GM19397 (cell line): ENCODE measurements around the gene NTRK2.

Source experiments
- ATAC-seq: cut with Tn5 transposase; IDR thresholded peaks from one replicate; pipeline ENCODE4 v1.9.1; 2021; ENCODE audit warnings: mild to moderate bottlenecking, moderate library complexity; ENCODE audit not compliant: unreplicated experiment

NTRK2 gene

DNA sequence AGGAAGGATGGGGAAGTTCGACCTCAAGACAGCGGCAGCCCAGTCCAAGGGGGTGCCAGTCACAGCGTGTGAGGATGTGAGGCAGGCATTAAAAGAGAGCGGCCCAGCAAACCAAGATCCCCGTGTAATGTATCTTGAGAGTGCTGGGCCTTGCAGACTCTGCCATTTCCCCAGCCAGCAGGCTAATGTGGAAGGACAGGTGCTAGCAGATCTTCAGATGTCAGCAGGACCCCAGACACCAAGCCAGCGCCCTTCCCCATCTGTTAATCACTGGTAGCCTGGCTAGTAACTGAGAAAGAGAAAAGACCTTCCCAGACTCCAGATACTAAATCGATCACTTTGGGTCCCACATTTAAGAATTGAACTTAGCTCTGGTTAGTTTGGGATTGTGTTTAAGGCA lies 62.2 kb downstream of the NTRK2 start:
- no peak for ATAC-seq

DNA sequence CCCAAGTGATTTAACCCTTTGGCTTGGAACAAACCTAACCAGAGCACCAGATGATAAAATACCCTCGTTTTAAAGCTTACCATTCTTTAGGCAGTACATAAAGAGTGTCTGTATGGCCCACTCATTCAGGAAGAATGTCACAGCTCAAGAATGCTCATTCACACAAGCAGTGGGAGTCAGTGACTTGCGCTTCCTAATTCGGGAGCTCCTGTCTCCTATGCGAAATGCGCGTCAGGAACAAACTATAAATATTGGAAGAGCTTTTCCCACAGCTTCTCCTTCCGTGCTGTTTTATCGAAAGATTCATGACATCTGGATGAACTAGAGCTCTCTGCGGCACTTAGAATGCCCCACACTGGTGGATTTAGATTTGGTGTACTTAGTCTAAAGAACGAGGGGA lies 66.6 kb downstream of the NTRK2 start:
- no peak for ATAC-seq

- no peak for ATAC-seq
Measured at GRCh38 chr9:84736536-84736935, 67.0 kb downstream of the NTRK2 start.

DNA sequence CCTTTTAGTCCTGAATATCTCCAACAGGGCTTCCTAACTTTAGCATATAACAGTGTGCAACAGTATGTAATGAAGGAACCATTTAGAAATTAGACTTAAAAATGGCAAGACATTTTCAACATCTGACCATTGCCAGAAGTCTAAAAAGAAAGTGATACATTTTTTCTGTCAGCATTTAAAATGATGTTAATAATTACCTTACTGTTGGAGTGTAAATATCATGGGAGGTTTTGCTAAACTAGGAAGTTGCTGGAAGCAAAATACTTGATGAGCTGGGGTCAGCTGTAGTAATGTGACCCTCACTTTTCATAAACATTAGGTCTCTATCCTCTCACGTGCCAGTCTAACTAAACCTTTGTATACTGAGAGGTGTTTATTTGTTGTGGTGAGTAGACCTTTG lies 68.8 kb downstream of the NTRK2 start:
- no peak for ATAC-seq

GRCh38 chr9:84742261-84742660 lies 72.7 kb downstream of the NTRK2 start:
- no peak for ATAC-seq

- ATAC-seq, result no peak
Measured at GRCh38 chr9:84744195-84744594, 74.7 kb downstream of the NTRK2 start.

- no peak for ATAC-seq
Measured at GRCh38 chr9:84744726-84745125, 75.2 kb downstream of the NTRK2 start.

DNA sequence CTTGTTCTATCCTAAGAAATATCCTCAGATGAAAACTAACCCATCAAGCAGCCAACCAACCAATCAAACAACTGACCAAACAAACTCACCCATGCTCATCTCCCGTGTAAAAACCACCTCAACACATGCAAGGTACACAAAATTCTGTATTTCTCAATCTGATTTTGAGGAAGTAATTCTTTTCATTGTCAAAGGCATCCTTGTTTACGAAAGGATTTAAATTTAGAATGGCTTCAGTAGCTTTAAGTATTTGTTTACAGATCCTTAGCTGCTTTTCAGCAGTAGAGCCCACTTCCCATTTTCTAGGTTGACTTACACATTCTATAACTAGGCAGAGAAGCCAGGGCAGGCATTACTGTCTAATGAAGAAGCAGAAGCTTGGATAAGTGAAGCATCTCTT lies 78.6 kb downstream of the NTRK2 start:
- ATAC-seq, result peak; percentile 66

GRCh38 chr9:84750152-84750865 lies 80.8 kb downstream of the NTRK2 start:
- ATAC-seq, result no peak

DNA sequence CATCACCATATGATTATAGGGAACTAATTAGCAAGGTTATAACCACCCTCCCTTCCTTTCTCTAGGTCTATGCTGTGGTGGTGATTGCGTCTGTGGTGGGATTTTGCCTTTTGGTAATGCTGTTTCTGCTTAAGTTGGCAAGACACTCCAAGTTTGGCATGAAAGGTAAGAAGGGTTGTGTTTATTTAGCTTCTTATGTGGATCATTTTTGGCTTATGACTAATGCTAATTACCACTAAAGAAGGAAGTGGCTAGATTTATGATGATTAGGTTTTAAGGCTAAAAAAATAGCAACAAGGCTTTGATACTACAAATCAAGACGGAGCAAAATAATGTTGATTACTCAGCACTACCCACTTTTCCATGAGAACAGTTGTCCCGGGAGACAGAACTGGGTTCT lies 82.4 kb downstream of the NTRK2 start:
- no peak for ATAC-seq

GRCh38 chr9:84754461-84754860 lies 84.9 kb downstream of the NTRK2 start:
- no peak for ATAC-seq

DNA sequence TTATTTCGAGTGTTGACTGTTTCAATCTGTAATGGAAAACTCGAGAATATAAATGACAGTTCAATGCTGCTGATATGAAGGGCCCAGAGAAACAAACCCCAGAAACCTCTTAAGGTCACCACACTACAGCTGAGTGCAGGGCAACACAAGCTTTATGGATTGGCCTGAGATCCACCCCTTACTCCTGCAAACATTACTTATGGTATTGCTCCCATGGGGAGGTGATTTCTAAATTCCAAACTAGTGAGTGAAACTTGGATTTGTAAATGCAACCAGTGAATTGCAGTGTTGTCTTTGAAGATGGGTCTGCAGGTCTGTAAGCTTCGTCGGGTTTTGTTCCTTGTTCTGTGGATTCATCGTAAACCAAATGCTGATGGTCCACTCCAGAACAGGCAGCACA lies 85.4 kb downstream of the NTRK2 start:
- ATAC-seq, result no peak

- no peak for ATAC-seq
Measured at GRCh38 chr9:84755380-84755779, 85.9 kb downstream of the NTRK2 start.

DNA sequence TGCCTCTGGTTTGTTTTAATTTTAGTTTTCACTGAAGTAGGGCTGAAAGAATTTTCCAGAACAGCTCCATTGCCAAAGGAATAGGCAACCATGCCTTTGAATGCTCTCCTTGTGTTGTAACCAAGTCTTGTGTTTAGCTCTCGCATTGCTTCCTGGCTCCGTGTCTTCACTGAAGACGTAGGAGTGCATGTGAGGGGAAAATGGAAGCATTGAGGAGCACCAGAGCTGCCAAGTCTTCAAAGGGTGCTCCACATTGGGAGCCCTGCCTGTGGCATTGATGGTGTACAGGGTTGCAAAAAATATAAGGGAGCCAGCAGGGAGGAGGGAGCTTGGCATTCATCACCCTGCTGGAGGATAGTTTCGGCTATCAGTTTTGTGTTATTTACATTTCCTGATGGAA lies 86.6 kb downstream of the NTRK2 start:
- no peak for ATAC-seq

GRCh38 chr9:84756731-84757130 lies 87.2 kb downstream of the NTRK2 start:
- no peak for ATAC-seq

- peak; percentile 5 for ATAC-seq
Measured at GRCh38 chr9:84758817-84759216, 89.3 kb downstream of the NTRK2 start.

DNA sequence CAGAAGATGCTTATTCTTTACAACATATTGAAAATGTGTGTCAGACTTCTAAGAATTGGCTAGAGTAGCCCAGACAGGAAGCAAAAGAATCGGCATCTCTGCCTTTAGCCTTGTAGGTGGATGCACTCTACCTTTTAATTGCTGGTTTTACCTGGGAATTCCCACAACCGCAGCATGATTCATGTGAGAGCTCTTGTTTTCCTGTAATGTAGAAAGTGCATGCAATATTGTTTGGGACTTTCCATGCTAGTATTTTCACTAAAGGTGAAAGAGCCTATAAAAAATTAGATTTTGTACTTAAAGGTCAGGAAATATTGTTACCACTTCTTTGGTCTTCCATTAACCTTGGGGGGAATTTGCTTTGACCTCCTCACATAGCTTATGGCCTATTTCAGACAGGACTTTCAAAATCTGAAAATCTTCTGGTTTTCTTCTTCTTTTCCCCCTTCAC lies 89.8 kb downstream of the NTRK2 start:
- peak; percentile 71 for ATAC-seq

GRCh38 chr9:84759804-84760203 lies 90.3 kb downstream of the NTRK2 start:
- no peak for ATAC-seq

DNA sequence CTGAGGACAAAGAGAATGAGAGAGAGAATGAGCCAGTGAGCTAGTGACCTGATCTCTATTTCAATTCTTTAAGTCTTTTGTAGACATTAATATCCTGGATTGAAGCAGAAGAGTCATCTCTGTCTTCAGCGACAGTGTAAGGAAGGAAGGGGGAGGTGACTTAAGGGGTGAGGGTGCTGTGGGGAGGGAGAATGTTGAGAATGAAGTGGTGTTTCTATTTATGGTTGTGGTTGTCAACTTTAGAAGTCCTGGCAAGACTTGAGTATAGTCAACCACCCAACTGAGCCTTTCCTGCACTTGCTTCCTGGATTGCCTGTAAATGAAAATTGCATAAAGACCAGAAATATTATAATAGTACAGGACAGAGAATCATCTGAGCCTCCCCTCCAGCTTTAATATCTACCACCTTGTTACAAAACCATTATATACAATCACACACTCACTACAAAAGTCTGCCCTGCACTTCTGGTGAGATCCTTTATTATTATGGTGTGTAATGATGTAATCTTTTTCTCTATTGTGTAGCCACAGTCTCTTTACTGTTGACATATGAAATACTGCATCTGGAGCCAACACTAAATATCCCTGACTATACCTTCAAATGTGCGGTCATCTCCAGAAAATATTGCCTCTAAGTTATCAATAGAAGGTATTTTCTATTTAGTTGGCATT lies 91.7 kb downstream of the NTRK2 start:
- ATAC-seq, result no peak

GRCh38 chr9:84772511-84772910 lies 103.0 kb downstream of the NTRK2 start:
- no peak for ATAC-seq

- ATAC-seq, result no peak
Measured at GRCh38 chr9:84773022-84773421, 103.5 kb downstream of the NTRK2 start.

- no peak for ATAC-seq
Measured at GRCh38 chr9:84775056-84775643, 105.6 kb downstream of the NTRK2 start.
